Prostate gland (tissue), 2 donors: ENCODE measurements around the gene PARPBP.

Experiments used
- CTCF ChIP-seq, 4 experiments: fragments of 200-600 bp in 2 of 4; fragments of 450-650 bp in 2 of 4; sonication (generic) in 2 of 4; IDR thresholded peaks; 1 replicate in 3 of 4; 2 replicates in 1 of 4; pipeline ENCODE4 v1.5.1; 2016 to 2019; ENCODE audit warnings: antibody characterized with exemption in 4 of 4, mild to moderate bottlenecking in 2 of 4, moderate library complexity in 2 of 4
- POLR2A ChIP-seq: fragments of 450-650 bp; IDR thresholded peaks from one replicate; pipeline ENCODE4 v1.6.1; 2016; ENCODE audit warnings: antibody characterized with exemption, mild to moderate bottlenecking
- POLR2AphosphoS5 ChIP-seq: sonication (generic); formaldehyde crosslinking; IDR thresholded peaks from one replicate; pipeline ENCODE4 v1.6.1; 2017; ENCODE audit warnings: antibody characterized with exemption

- TF ChIP-seq CTCF (IDR thresholded peaks at IDR 0.05) (no peak), POLR2A (no peak), POLR2AphosphoS5 (no peak)
Measured at GRCh38 chr12:102167821-102168604, 48.0 kb downstream of the PARPBP start.
